Esophagus squamous epithelium (tissue), 5 donors: Measurements from ENCODE around the gene DPYSL4. TPM values are rescaled to one million over a fixed set of nuclear protein-coding genes. Genes with fewer than 3 reads are reported as not detected.

ENCODE experiments used
- DNase-seq: peaks from one replicate; lab custom pipeline; 2025; lab: John Stamatoyannopoulos, UW
- H3K27ac ChIP-seq, 4 donors: fragments of 200-600 bp; sonication (generic); one replicate each; pipeline ENCODE4 v1.5.1; 2016 to 2019; ENCODE audit warnings: mild to moderate bottlenecking in 1 of 4
- H3K27me3 ChIP-seq, 4 donors: fragments of 200-600 bp; sonication (generic); 1 replicate in 3 of 4; 2 replicates in 1 of 4; pipeline versions ENCODE4 v1.5.1 to v1.6.0; 2017 to 2021; ENCODE audit warnings: antibody characterized with exemption in 1 of 4
- H3K36me3 ChIP-seq, 3 donors: fragments of 200-600 bp; sonication (generic); one replicate each; pipeline ENCODE4 v1.5.1; 2016 to 2019
- H3K4me1 ChIP-seq, 3 donors: fragments of 200-600 bp; sonication (generic); one replicate each; pipeline ENCODE4 v1.5.1; 2017 to 2019
- H3K4me3 ChIP-seq, 4 donors: fragments of 200-600 bp; sonication (generic); 1 replicate in 3 of 4; 2 replicates in 1 of 4; pipeline ENCODE4 v1.5.1; 2016 to 2019; ENCODE audit warnings: mild to moderate bottlenecking in 2 of 4, moderate library complexity in 1 of 4
- H3K9me3 ChIP-seq, 3 donors: fragments of 200-600 bp; sonication (generic); one replicate each; pipeline ENCODE4 v1.5.1; 2016 to 2019
- POLR2A ChIP-seq, 4 donors: fragments of 450-650 bp; IDR thresholded peaks; one replicate each; pipeline ENCODE4 v1.6.1; 2017; ENCODE audit warnings: antibody characterized with exemption in 4 of 4, mild to moderate bottlenecking in 4 of 4, moderate library complexity in 3 of 4
- WGBS, 2 donors: methylation state at CpG; one replicate each; pipeline ENCODE4 v1.1.5; 2018; 5-methylcytosine and 5-hydroxymethylcytosine counted together
- intact Hi-C: fragments of 100-400 bp; cut with DNase I; formaldehyde crosslinking; loops from one replicate; pipeline ENCODE4 v1.15.0; 2022
- total RNA-seq, 4 donors: library from RNA; depleted of rRNA; stranded (reverse); fragments of >200 nt; gene quantifications; one replicate each; pipeline ENCODE4 v1.1.0, GENCODE V29; 2016
- TF ChIP-seq, protein P1 (sequence below), 6 experiments: fragments of 450-650 bp in 4 of 6; fragments of 200-600 bp in 2 of 6; sonication (generic) in 2 of 6; IDR thresholded peaks; one replicate each; pipeline ENCODE4 v1.5.1; 2016 to 2019; ENCODE audit warnings: antibody characterized with exemption in 6 of 6, mild to moderate bottlenecking in 4 of 6, moderate library complexity in 4 of 6
- donor health status: DM: yes; HTN: yes; CAD: no.

Gene DPYSL4
- total RNA-seq, 4 donors from 2014 or later, result 0.95 to 1.6 TPM; not detected in 2

DNA sequence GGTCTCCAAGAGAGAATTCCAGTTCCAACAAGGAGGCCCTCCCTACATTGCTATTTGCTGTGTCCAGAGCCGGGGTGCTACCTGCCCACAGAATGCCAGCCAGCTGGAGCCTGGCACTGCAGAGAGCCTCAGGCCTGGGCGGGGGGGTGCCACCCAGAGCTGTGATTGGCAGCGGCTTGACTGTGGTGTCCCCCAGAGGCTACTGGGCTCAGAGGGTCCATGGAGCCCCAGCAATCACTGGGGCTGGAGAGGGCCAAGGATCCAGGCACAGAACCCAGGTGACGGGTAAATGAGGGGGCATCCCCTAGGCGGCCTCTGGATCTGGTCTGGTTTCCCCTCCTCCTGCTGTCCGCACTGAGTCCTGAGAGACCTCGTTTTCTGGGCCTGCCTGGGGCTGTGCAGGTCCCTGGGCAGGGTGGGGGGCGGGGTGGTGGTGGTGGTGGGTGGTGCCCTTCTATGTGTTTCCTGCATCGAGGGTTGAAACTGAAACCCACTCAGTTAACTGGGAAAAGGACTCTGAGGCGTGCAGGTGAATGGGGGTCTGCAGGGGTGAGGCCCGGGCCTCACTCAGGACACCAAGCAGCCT, 12.6 kb downstream of the DPYSL4 start:
- H3K27ac ChIP-seq, result no peak overlapping the region
- WGBS, 2 donors, result no CpG with 5 or more reads among the region's 11 CpGs
- no peak overlapping the region for H3K4me3 ChIP-seq
- H3K36me3 ChIP-seq, result no peaks in the 10 kb centered on the region
- no peaks in the 10 kb centered on the region for H3K4me1 ChIP-seq
- no peaks in the 10 kb centered on the region for H3K9me3 ChIP-seq
- TF ChIP-seq, protein P1, sequence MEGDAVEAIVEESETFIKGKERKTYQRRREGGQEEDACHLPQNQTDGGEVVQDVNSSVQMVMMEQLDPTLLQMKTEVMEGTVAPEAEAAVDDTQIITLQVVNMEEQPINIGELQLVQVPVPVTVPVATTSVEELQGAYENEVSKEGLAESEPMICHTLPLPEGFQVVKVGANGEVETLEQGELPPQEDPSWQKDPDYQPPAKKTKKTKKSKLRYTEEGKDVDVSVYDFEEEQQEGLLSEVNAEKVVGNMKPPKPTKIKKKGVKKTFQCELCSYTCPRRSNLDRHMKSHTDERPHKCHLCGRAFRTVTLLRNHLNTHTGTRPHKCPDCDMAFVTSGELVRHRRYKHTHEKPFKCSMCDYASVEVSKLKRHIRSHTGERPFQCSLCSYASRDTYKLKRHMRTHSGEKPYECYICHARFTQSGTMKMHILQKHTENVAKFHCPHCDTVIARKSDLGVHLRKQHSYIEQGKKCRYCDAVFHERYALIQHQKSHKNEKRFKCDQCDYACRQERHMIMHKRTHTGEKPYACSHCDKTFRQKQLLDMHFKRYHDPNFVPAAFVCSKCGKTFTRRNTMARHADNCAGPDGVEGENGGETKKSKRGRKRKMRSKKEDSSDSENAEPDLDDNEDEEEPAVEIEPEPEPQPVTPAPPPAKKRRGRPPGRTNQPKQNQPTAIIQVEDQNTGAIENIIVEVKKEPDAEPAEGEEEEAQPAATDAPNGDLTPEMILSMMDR (IDR thresholded peaks at IDR 0.05), result no peak
- no peak for TF ChIP-seq POLR2A (IDR thresholded peaks at IDR 0.05)
- no peak for DNase-seq
- intact Hi-C loops, result no loop called here
- peaks cover 0 to 11% (median 0%) of the 10 kb centered on the region in 4 donors for H3K27me3 ChIP-seq

DNA sequence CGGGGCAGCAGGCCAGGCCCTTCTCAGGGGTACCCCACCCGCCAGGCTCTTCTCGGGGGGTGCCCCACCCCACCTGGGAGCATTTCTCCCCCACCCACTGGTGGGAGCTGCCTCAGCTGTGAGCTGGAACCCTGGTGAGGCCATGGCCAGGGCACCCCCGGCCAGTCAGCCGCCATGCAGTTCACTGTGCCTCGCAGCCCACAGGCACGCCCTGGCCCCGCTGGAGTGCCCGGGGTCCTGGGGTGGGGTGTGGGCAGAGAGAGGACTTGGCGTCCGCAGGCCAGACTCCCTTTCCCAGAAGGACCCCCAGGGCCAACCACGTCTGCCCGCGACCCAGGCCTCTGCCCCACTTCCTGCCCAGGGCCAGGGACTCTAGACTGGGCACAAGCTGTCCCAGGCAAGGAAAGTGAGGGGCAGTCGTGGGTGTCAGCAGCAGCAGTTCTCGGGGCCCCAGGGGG, 13.1 kb downstream of the DPYSL4 start:
- Histone ChIP-seq H3K36me3 (no peaks in the 10 kb centered on the region), H3K27me3 (peaks cover 0 to 11% (median 0%) of the 10 kb centered on the region in 4 donors), H3K9me3 (no peaks in the 10 kb centered on the region), H3K27ac (no peak overlapping the region), H3K4me1 (no peaks in the 10 kb centered on the region), H3K4me3 (no peak overlapping the region)
- intact Hi-C loops, result no loop called here
- WGBS, 2 donors, result 60% methylated on average over 1 of the region's 16 CpGs; no CpG with 5 or more reads in 1 of the 2 donors
- no peak for TF ChIP-seq POLR2A (IDR thresholded peaks at IDR 0.05)
- TF ChIP-seq, protein P1 (IDR thresholded peaks at IDR 0.05), result no peak
- DNase-seq, result no peak

DNA sequence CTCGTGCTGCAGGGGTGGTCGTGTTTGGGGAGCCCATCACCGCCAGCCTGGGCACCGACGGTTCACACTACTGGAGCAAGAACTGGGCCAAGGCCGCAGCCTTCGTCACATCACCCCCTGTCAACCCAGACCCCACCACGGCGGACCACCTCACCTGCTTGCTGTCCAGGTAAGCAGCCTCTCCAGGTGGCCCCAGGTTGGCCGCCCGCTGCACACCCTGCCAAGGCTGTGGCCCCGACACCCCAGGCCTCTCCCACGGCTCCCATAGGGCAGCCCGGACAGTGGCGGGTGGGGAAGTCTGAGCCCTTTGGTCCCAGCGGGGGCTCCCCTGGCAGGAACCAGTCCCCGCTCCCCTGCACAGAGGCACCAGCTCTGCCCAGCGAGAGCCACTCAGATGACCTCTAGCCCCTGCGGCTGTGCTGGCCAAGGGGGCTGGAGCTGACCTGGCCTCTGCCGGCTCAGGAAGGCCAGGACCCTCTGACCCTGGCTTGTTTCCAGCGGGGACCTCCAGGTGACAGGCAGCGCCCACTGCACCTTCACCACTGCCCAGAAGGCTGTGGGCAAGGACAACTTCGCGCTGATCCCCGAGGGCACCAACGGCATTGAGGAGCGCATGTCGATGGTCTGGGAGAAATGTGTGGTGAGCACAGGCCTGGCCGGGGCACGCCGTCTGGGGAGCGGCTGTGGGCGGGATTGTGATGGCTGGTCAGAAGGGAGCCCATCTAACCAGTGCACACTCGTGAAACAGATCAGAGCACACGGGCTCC, 13.8 kb downstream of the DPYSL4 start:
- DNase-seq, result no peak
- Histone ChIP-seq H3K27ac (no peak overlapping the region), H3K4me3 (no peak overlapping the region), H3K9me3 (no peaks in the 10 kb centered on the region), H3K36me3 (no peaks in the 10 kb centered on the region), H3K4me1 (no peaks in the 10 kb centered on the region), H3K27me3 (peaks cover 0 to 11% (median 0%) of the 10 kb centered on the region in 4 donors)
- TF ChIP-seq, protein P1 (IDR thresholded peaks at IDR 0.05), result no peak
- TF ChIP-seq POLR2A (IDR thresholded peaks at IDR 0.05), result no peak
- WGBS, 2 donors, result 63 to 76% methylated on average over 3 to 18 of the region's 35 CpGs
- intact Hi-C loops, result no loop called here

DNA sequence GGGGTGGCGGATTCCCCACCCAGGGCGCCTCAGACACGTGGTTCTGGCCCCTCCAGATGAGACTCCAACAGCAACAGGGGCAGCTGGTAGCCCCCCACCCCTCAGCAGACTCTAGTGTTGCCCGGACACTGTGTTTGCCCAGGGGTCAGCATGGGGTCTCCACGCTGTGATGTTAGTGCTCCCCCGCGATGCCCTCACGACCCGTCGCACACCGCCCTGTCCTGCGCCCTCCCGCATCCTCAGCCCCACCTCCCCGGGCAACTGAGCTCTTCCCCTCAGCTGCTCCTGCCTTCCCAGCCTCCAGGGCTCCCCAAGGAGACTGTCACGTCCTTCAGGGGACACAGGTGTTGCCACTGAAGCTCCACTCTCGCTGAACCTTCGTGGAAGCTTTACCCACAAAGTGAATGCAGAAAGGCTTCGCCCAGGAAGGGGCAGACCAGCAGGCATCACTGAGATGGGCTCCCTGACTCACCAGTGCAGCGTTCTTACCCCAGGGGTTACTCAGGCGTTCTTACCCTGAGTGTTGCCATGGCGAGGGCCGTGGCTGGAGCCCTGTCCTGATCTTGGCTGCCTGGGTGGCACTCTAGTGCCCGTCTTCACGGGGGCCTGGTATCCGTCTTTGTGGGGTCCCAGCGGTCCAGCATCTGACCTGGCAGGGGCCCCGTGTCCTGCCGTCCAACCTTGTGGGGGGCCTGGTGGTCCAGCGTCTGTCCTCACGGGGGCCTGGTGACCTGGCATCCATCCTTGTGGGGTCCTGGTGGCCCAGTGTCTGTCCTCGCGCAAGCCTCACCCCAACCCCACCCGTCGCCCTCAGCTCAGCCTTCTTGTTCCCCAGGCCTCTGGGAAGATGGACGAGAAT, 14.6 kb downstream of the DPYSL4 start:
- WGBS, 2 donors, result 76 to 81% methylated on average over 15 to 20 of the region's 35 CpGs
- no peaks in the 10 kb centered on the region for H3K4me1 ChIP-seq
- no peak for DNase-seq
- no peaks in the 10 kb centered on the region for H3K36me3 ChIP-seq
- TF ChIP-seq, protein P1 (IDR thresholded peaks at IDR 0.05), result no peak
- no peak for TF ChIP-seq POLR2A (IDR thresholded peaks at IDR 0.05)
- H3K27ac ChIP-seq, result no peak overlapping the region
- H3K27me3 ChIP-seq, result peaks cover 0 to 8% (median 0%) of the 10 kb centered on the region in 4 donors
- no peaks in the 10 kb centered on the region for H3K9me3 ChIP-seq
- intact Hi-C loops, result no loop called here
- H3K4me3 ChIP-seq, result no peak overlapping the region
